ENCODE data around the gene LARGE1. TPM values are rescaled to one million over a fixed set of nuclear protein-coding genes. Genes with fewer than 3 reads are reported as not detected.

The LARGE1 gene
- total RNA-seq, 1 experiment from 2014 or later: 23.5 TPM

DNA sequence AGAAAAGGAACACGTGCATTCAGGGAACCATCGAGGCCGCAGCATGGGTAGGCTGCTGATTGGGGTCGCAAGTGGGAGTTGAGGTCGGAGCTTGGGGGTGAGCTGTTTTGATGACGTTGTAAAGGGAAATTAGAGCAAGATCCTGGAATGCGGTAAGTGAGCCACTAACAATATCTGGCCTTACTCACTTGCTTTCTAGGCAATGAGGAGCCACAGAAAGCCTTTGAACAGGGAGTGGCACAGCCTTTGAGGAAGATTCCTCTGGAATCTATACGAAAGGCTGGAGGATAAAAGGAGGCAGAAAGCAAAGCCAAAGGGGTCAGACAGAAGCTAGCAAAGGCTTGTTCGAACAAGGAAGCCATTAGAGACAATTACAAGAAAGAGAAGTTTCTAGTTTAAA is 197.5 kb downstream of the LARGE1 start:
- Histone ChIP-seq H3K4me1 (peaks cover 10% of the 10 kb centered on the region), H3K27me3 (no peaks in the 10 kb centered on the region), H3K27ac (no peak overlapping the region), H3K9me3 (replicated peaks) (no peaks in the 10 kb centered on the region), H3K4me3 (no peak overlapping the region), H3K36me3 (no peaks in the 10 kb centered on the region)
- no peak for DNase-seq

DNA sequence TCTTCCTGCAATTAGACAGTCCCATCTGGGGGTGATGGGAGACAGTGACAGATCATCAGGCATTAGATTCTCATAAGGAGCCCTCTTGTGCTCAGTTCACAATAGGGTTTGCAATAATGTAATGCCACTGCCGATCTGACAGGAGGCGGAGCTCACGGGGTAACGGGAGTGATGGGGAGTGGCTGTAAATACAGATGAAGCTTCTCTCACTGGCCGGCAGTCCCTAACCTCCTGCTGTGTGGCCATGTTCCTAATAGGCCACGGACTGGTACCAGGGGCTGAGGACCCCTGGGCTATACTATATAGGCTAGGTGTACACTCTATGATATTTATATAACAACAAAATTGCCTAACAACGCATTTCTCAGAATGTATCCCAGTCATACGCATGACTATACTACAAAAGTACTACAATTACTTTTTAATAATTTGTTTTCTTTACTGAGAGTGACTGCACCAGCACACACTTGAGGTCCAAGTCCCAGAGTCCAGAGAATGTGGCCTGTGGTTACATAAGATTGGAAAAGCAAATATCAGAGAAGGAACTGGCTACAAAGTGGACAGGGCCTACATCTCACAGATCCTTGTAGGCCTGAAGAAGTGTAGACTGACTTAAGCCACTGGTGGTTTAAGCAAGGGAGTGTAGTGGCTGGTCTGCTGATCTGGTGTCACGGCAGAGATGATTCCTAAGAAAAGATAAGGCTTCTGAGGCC is 200.0 kb downstream of the LARGE1 start:
- Histone ChIP-seq H3K27me3 (no peaks in the 10 kb centered on the region), H3K36me3 (no peaks in the 10 kb centered on the region)

DNA sequence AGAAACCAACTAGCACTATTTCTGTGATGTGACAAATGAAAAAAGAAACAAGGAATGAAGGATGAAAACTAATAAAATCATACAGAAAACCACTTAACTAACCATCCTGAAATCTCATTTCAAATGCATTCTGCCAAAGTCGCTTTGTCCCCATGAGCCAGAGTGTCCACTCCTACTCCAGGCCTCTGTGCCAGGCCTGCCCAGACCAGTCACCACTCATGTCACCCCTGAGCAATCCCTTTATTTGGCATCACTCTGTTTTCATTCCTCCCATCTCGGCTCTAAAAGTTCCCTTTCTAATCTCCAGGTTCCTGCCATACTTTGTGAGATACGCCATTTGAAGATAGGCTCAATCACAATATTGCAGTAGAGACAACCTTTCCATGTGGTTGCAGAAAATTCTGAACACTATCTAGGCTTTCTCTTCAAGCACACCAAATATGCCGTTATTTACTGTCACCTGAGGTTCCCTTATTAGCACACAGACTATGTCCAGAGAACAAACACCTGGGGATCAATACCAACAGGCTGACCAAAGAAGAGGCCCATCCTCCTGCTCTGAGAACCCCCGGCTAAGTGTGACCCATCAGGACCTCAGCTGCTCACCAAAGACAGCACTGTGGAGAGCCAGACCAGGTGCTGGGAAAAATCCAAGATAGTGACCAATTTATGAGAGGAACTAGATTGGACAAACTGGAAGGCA is 202.4 kb downstream of the LARGE1 start:
- no peaks in the 10 kb centered on the region; the same call in 1 of the 2 replicates for H3K9me3 ChIP-seq (replicated peaks)
- DNase-seq: no peak
- no peaks in the 10 kb centered on the region for H3K4me1 ChIP-seq
- no peaks in the 10 kb centered on the region for H3K27me3 ChIP-seq
- no peak overlapping the region for H3K4me3 ChIP-seq
- H3K27ac ChIP-seq: no peak overlapping the region
- no peaks in the 10 kb centered on the region for H3K36me3 ChIP-seq

More for the DNA sequence above, 200.0 kb downstream of the LARGE1 start:
- H3K4me1 ChIP-seq: no peaks in the 10 kb centered on the region
- no peak for DNase-seq
- H3K27ac ChIP-seq: no peak overlapping the region
- H3K9me3 ChIP-seq (replicated peaks): no peaks in the 10 kb centered on the region
- H3K4me3 ChIP-seq: no peak overlapping the region

DNA sequence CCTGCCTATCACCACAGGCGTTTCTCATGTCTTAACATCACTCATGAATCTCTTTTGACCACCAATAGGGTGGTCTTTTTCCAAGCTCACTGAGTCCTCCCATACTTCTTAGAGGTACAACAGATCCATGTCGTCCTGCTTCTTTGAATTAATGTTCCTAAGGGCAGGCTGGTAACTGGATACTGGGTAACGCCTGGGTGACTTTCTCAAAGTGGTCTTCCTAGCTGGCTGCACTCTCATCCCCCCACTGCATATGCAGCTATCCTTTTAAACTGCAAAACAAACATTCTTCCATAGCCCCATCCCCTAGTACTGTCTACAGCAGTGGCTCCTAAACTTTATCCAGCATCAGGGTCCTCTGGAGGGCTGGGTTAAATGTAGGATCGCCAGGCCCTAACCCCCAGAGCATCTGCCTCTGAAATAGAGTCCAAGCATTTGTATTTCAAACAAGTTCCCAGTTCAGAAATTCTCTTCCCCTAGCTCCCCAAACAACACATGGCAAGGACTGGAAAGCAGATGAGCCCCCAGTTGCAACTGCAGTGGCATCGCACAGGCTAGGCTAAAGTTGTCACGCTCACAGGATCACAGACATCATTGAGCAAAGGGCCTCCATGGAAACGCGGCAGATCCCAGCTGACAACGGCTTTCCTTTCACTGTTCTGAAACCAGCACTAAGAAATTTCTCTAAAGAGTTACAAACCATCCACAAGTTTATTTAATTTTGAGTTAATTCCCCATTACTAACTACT is 204.9 kb downstream of the LARGE1 start:
- Histone ChIP-seq H3K4me1 (peaks cover 9% of the 10 kb centered on the region), H3K9me3 (replicated peaks) (no peaks in the 10 kb centered on the region; the same call in 1 of the 2 replicates), H3K27me3 (no peaks in the 10 kb centered on the region), H3K36me3 (no peaks in the 10 kb centered on the region), H3K4me3 (no peak overlapping the region), H3K27ac (no peak overlapping the region)
- DNase-seq: no peak

DNA sequence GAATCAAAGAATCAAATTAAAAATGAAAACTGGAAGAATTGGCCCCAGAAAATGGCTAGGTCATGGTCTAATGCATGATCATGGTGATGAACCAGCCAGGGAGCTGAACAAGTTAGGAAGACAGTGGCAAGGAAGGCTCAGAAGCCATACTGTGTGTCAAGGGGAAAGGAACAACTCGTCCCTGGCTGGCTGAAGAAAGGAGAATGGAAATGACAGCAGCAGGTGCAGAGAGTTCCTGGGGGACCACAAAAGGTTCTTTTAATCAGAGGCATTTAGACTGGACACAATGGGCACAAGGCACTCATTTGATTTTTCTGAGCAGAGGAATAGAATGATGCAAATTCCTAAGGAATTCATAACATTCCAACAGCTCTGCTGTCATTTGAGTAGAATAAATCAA is 209.9 kb downstream of the LARGE1 start:
- Histone ChIP-seq H3K4me3 (no peak overlapping the region), H3K27ac (peak overlapping the region; percentile 90), H3K36me3 (no peaks in the 10 kb centered on the region), H3K4me1 (peaks cover 18% of the 10 kb centered on the region), H3K9me3 (replicated peaks) (no peaks in the 10 kb centered on the region; the same call in 1 of the 2 replicates), H3K27me3 (no peaks in the 10 kb centered on the region)
- peak; percentile 87 to 95 for DNase-seq

DNA sequence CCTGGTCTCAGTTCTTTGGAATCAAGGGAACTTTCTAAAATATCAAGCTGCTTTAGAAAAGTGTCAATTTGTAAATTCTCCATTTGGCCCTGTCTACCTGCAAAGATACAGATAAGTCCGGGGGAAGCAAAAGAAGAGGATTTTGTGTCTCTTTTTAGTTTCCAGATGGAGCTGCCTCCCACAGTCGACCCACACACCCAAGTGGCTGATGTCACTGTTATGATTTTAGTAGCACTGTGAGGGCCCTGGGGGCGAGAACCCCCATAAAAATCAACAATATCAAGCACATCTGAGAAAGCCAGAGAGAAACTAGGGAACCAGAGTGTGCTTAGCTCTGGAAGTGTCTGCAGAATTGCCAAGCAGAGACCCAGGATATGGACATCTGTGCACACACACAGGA is 212.7 kb downstream of the LARGE1 start:
- H3K27ac ChIP-seq: no peak overlapping the region
- peaks cover 18% of the 10 kb centered on the region for H3K4me1 ChIP-seq
- H3K4me3 ChIP-seq: no peak overlapping the region
- no peaks in the 10 kb centered on the region for H3K27me3 ChIP-seq
- DNase-seq: no peak
- no peaks in the 10 kb centered on the region for H3K9me3 ChIP-seq (replicated peaks)
- no peaks in the 10 kb centered on the region for H3K36me3 ChIP-seq

DNA sequence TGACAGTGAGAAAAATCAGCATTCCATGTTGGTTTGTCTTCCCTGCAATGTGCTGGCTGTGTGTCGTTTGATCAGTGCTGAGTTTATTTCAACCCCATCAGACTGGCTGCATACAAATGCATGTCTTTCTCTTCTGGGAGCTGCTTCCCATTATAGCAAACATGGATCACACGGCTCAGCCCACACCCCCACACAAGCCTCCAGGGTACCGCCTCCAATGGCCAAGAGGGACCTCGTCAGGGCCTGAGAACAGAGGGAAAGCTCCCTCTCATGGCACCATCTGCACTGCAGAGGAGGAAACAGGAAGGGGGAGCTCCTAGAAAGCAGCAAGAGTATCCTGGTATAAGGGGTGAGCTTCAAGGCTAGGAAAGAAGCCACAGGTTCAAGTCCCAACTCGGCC is 214.2 kb downstream of the LARGE1 start:
- Histone ChIP-seq H3K9me3 (replicated peaks) (no peaks in the 10 kb centered on the region), H3K27me3 (no peaks in the 10 kb centered on the region), H3K4me3 (no peak overlapping the region), H3K27ac (no peak overlapping the region), H3K36me3 (no peaks in the 10 kb centered on the region), H3K4me1 (peaks cover 14% of the 10 kb centered on the region)
- DNase-seq: no peak

DNA sequence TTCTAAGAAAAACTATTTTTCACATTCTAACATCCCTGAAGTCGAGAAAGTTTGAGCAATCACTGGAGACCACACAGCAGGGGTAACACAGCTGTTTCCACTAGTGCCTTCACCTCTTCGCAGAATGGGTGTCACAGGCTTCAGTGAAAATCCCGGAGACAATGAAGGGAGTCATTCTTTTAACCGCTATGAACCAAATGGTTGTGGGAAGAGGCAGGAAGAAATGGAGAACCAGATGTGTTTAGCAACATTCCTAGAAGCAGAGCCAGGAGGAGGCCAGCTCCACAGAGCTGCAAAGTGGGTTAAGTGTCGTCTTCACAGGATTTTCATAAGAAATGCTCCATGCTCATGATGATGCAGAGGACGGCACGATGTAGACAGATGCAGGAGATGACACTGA is 221.1 kb downstream of the LARGE1 start:
- Histone ChIP-seq H3K4me3 (no peak overlapping the region), H3K36me3 (no peaks in the 10 kb centered on the region), H3K27me3 (no peaks in the 10 kb centered on the region), H3K27ac (peak overlapping the region; percentile 79), H3K9me3 (replicated peaks) (no peaks in the 10 kb centered on the region), H3K4me1 (peaks cover 43% of the 10 kb centered on the region)
- DNase-seq: peak; percentile 65 to 89

DNA sequence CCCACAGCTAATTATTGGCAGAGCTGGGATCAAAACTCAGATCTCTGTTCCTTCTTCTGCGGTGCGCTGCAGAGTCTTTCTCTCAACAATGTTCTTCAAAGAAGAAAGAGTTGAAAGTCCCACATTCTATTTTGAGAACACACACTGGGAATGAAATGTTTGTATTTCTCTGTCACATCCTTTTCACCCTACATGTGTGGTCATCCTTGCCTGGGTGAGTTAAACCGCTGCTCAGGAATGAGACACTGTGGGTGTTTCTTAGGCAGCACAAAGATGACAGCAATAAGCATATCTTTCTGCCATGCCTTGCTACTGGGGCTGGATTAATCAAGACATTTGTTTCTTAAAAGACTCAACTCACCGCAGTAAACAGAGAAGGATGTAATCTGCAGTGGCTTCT is 222.6 kb downstream of the LARGE1 start:
- Histone ChIP-seq H3K9me3 (replicated peaks) (no peaks in the 10 kb centered on the region), H3K27ac (peak overlapping the region; percentile 79), H3K4me1 (peaks cover 43% of the 10 kb centered on the region), H3K4me3 (no peak overlapping the region), H3K27me3 (no peaks in the 10 kb centered on the region), H3K36me3 (no peaks in the 10 kb centered on the region)
- peak; percentile 39 to 59 for DNase-seq

DNA sequence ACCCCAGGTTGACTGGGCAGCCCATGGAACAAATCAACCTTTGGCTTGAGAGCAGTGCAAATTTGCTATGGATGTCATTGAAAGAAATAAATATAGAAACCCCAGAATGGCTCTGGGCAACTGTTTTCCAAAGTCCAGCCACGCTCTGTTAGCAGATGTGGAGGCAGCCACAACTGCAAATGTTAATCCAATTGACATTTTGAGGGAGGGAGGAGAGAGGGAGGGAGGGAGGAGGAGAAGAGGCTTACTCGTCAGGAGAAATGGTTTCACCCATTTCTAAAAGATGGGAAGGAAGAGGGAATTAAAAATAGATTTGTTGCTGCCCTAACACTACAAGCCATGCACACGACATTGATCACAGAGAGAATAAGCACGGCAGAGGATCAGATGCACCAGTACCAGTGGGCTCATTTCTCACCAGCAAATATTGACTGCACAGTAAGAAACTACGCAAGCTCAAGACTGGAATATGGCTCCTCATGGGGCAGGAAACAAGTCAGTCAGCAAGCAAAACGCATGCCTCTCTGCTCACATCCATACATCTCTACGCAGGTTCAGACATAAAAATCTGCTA is 229.1 kb downstream of the LARGE1 start:
- DNase-seq: peak; percentile 9 to 31
- no peaks in the 10 kb centered on the region for H3K36me3 ChIP-seq
- H3K27ac ChIP-seq: no peak overlapping the region
- no peak overlapping the region for H3K4me3 ChIP-seq
- H3K4me1 ChIP-seq: peaks cover 17% of the 10 kb centered on the region
- H3K9me3 ChIP-seq (replicated peaks): no peaks in the 10 kb centered on the region
- H3K27me3 ChIP-seq: no peaks in the 10 kb centered on the region

DNA sequence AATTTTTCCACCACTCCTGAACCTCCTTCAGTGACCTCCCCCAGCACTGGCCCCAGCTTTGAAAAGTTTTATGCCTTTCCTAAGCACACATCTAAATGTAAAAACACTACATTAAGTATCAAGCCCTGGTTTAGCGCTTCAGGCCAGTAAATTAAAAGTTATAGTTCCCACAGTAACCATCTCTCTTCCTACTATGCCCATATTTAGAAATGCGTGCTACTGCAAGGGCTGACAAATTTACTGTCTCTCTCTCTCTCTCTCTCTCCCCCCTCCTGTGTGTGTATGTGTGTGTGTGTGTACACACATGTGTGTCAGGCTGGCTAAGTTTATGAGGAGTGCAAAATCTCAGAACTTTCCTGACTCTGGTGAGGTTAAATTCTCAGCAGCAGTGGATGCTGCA is 231.4 kb downstream of the LARGE1 start:
- DNase-seq: no peak

DNA sequence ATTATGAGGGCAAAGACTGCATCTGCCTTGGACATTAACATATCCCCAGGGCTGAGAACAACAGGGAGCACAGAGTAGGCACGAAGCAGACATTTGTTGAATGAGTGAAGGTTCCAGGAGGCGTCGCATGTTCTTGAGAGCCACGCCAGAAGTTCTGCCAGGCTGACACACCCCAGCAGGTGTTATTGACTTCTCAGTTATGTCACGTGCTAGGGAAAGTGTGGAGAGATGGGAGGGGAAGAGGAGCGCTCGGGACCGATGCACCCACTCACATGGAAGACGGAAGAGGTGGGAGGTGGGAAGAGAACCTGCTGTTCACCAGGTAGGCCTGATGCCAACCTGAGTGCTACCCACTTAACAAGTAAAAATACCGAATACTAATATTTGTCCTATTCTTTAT is 232.8 kb downstream of the LARGE1 start:
- Histone ChIP-seq H3K9me3 (replicated peaks) (no peaks in the 10 kb centered on the region), H3K4me1 (peaks cover 16% of the 10 kb centered on the region), H3K27me3 (no peaks in the 10 kb centered on the region), H3K27ac (no peak overlapping the region), H3K4me3 (no peak overlapping the region), H3K36me3 (no peaks in the 10 kb centered on the region)
- DNase-seq: no peak

More for the DNA sequence above, 231.4 kb downstream of the LARGE1 start:
- Histone ChIP-seq H3K27me3 (no peaks in the 10 kb centered on the region), H3K36me3 (no peaks in the 10 kb centered on the region), H3K4me1 (peaks cover 16% of the 10 kb centered on the region), H3K9me3 (replicated peaks) (no peaks in the 10 kb centered on the region), H3K4me3 (no peak overlapping the region), H3K27ac (no peak overlapping the region)

DNA sequence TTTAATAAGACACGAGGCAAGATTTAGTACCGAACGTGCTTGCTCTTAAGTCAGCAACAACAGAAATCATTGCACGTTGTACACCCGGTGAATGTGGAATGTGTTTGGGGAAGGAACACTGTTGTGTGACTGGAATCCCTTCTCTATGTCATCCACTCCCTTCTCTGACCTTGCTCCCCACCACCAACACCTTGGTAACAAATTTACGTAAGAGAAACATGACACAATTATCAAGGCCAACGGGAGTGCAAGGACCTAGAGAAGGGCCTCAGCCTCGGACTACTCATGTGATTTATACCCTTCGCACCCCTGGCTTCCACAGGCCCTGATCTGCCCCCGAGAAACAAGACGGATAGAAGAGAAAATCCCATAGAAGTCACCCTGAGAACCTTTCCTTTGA is 236.2 kb downstream of the LARGE1 start:
- Histone ChIP-seq H3K4me1 (peaks cover 24% of the 10 kb centered on the region), H3K4me3 (no peak overlapping the region), H3K36me3 (no peaks in the 10 kb centered on the region), H3K27me3 (no peaks in the 10 kb centered on the region), H3K27ac (no peak overlapping the region), H3K9me3 (replicated peaks) (no peaks in the 10 kb centered on the region)
- DNase-seq: no peak

DNA sequence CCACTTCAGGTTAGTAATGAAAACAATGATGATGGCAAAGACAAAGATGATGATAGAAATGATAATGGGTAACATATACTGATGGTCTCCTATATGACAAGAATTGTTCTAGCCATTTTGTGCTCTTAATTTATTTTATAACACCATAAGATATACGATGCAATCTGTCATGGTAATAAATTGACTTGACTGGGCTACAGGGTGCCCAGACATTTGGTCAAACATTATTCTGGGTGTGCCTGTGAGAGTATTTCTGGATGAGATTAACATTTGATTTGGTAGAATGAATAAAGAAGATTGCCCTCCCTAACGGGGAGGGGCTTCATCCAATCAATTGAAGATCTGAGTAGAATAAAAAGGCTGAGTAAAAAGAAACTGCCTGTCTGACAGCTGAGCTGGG is 237.3 kb downstream of the LARGE1 start:
- no peaks in the 10 kb centered on the region for H3K36me3 ChIP-seq
- no peaks in the 10 kb centered on the region for H3K9me3 ChIP-seq (replicated peaks)
- H3K27ac ChIP-seq: no peak overlapping the region
- no peak for DNase-seq
- peaks cover 28% of the 10 kb centered on the region for H3K4me1 ChIP-seq
- no peaks in the 10 kb centered on the region for H3K27me3 ChIP-seq
- H3K4me3 ChIP-seq: no peak overlapping the region

DNA sequence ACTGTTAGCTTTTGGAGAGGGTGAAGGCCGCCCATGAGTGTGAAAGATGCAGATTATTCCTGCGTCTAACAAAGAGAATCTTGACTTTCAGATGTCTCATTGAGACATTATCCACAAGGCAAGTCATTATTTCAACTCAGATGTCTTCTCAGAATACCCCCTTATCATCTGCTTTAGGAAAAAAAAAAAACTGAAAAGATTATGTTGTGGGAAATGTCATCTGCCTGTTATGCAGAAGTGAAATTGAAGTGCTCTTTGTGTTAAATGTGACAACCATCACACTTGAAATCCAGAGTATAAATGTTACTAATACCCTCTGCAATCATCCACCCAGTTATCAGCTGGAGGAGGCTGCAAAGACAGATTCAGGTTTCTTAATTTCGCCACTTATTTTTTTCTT is 239.6 kb downstream of the LARGE1 start:
- H3K36me3 ChIP-seq: no peaks in the 10 kb centered on the region
- DNase-seq: no peak
- no peaks in the 10 kb centered on the region for H3K9me3 ChIP-seq (replicated peaks)
- H3K27ac ChIP-seq: peak overlapping the region; percentile 64
- H3K4me1 ChIP-seq: peaks cover 26% of the 10 kb centered on the region
- H3K27me3 ChIP-seq: no peaks in the 10 kb centered on the region
- H3K4me3 ChIP-seq: no peak overlapping the region

All from SJCRH30 (cell line).